Body of pancreas (tissue), 4 donors: ENCODE measurements around the gene SH3BP4.

Experiments
- POLR2A ChIP-seq, 3 donors: fragments of 450-650 bp; IDR thresholded peaks; one replicate each; pipeline ENCODE4 v1.6.1; 2016; ENCODE audit warnings: antibody characterized with exemption in 3 of 3, mild to moderate bottlenecking in 2 of 3
- TF ChIP-seq, protein P1 (sequence below), 7 experiments: fragments of 450-650 bp in 4 of 7; fragments of 200-600 bp in 3 of 7; sonication (generic) in 3 of 7; IDR thresholded peaks; one replicate each; pipeline ENCODE4 v1.5.1; 2016 to 2019; ENCODE audit warnings: antibody characterized with exemption in 7 of 7

GRCh38 chr2:234977228-234977679, 25.4 kb downstream of the SH3BP4 start:
- TF ChIP-seq, protein P1, sequence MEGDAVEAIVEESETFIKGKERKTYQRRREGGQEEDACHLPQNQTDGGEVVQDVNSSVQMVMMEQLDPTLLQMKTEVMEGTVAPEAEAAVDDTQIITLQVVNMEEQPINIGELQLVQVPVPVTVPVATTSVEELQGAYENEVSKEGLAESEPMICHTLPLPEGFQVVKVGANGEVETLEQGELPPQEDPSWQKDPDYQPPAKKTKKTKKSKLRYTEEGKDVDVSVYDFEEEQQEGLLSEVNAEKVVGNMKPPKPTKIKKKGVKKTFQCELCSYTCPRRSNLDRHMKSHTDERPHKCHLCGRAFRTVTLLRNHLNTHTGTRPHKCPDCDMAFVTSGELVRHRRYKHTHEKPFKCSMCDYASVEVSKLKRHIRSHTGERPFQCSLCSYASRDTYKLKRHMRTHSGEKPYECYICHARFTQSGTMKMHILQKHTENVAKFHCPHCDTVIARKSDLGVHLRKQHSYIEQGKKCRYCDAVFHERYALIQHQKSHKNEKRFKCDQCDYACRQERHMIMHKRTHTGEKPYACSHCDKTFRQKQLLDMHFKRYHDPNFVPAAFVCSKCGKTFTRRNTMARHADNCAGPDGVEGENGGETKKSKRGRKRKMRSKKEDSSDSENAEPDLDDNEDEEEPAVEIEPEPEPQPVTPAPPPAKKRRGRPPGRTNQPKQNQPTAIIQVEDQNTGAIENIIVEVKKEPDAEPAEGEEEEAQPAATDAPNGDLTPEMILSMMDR (IDR thresholded peaks at IDR 0.05), result no peak
- TF ChIP-seq POLR2A (IDR thresholded peaks at IDR 0.05), result no peak
